ENCODE measurements around the gene GPNMB.

GPNMB gene

GRCh38 chr7:23276947-23277346 is 30.4 kb downstream of the GPNMB start:
- ChIA-PET POLR2A (interaction anchor here (0.6 kb wide), 1 partner anchor 26 kb away, joined by 3 read pairs; no protein-coding TSS in a partner anchor), CTCF (interaction anchor here (0.5 to 2.9 kb wide), 35 partner anchors 10 to 1312 kb away, joined by 3 to 13 read pairs (median 4); no protein-coding TSS in a partner anchor)

GRCh38 chr7:23277359-23277989 is 30.9 kb downstream of the GPNMB start:
- H3K4me3 ChIP-seq (ENCODE audit: low read depth, low read length): no peak overlapping the region
- H3K9me3 ChIP-seq (ENCODE audit: control insufficient read depth, insufficient read depth, low read depth, low read length): no peaks in the 10 kb centered on the region
- H3K4me1 ChIP-seq (ENCODE audit: control insufficient read depth, insufficient read depth, low read length): peaks cover 12% of the 10 kb centered on the region; the same call in 1 of the 2 replicates
- no peaks in the 10 kb centered on the region for H3K36me3 ChIP-seq (ENCODE audit: control insufficient read depth in 2 of 2, insufficient read depth in 1 of 2, low read length in 2 of 2)
- CTCF ChIA-PET: interaction anchor here (0.5 to 2.9 kb wide), 33 partner anchors 9 to 1036 kb away, joined by 3 to 13 read pairs (median 4); no protein-coding TSS in a partner anchor
- H3K27ac ChIP-seq (ENCODE audit: extremely low read depth, low read depth, low read length): no peak overlapping the region
- POLR2A ChIA-PET: interaction anchor here (0.7 kb wide), 1 partner anchor 39 kb away, joined by 9 read pairs; no protein-coding TSS in a partner anchor
- TF ChIP-seq, protein P1, sequence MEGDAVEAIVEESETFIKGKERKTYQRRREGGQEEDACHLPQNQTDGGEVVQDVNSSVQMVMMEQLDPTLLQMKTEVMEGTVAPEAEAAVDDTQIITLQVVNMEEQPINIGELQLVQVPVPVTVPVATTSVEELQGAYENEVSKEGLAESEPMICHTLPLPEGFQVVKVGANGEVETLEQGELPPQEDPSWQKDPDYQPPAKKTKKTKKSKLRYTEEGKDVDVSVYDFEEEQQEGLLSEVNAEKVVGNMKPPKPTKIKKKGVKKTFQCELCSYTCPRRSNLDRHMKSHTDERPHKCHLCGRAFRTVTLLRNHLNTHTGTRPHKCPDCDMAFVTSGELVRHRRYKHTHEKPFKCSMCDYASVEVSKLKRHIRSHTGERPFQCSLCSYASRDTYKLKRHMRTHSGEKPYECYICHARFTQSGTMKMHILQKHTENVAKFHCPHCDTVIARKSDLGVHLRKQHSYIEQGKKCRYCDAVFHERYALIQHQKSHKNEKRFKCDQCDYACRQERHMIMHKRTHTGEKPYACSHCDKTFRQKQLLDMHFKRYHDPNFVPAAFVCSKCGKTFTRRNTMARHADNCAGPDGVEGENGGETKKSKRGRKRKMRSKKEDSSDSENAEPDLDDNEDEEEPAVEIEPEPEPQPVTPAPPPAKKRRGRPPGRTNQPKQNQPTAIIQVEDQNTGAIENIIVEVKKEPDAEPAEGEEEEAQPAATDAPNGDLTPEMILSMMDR (tag by site-specific recombination; IDR thresholded peaks at IDR 0.05): peak; percentile 30; the same call in 1 of the 2 replicates
- TF ChIP-seq ZNF24 (tag by site-specific recombination; IDR thresholded peaks at IDR 0.05) (no peak), MZF1 (tag by site-specific recombination; IDR thresholded peaks at IDR 0.05; ENCODE audit: borderline replicate concordance) (no peak), ZNF654 (tag by site-specific recombination; IDR thresholded peaks at IDR 0.05; ENCODE audit: low read depth) (peak; percentile 79), SCRT1 (tag by site-specific recombination; IDR thresholded peaks at IDR 0.05; ENCODE audit: borderline replicate concordance) (peak; percentile 23; the same call in 1 of the 2 replicates), SCRT2 (tag by site-specific recombination; IDR thresholded peaks at IDR 0.05) (peak; percentile 82), ZBTB6 (tag by site-specific recombination; IDR thresholded peaks at IDR 0.05) (no peak)
- TF ChIP-seq, protein P2, sequence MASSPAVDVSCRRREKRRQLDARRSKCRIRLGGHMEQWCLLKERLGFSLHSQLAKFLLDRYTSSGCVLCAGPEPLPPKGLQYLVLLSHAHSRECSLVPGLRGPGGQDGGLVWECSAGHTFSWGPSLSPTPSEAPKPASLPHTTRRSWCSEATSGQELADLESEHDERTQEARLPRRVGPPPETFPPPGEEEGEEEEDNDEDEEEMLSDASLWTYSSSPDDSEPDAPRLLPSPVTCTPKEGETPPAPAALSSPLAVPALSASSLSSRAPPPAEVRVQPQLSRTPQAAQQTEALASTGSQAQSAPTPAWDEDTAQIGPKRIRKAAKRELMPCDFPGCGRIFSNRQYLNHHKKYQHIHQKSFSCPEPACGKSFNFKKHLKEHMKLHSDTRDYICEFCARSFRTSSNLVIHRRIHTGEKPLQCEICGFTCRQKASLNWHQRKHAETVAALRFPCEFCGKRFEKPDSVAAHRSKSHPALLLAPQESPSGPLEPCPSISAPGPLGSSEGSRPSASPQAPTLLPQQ (tag by site-specific recombination; IDR thresholded peaks at IDR 0.05): no peak

More at GRCh38 chr7:23276947-23277346, 30.4 kb downstream of the GPNMB start:
- Histone ChIP-seq H3K27ac (ENCODE audit: extremely low read depth, low read depth, low read length) (no peak overlapping the region), H3K4me1 (ENCODE audit: control insufficient read depth, insufficient read depth, low read length) (peaks cover 12% of the 10 kb centered on the region; the same call in 1 of the 2 replicates), H3K36me3 (ENCODE audit: control insufficient read depth in 2 of 2, insufficient read depth in 1 of 2, low read length in 2 of 2) (no peaks in the 10 kb centered on the region), H3K4me3 (ENCODE audit: low read depth, low read length) (no peak overlapping the region), H3K9me3 (ENCODE audit: control insufficient read depth, insufficient read depth, low read depth, low read length) (no peaks in the 10 kb centered on the region)
- TF ChIP-seq, protein P3, sequence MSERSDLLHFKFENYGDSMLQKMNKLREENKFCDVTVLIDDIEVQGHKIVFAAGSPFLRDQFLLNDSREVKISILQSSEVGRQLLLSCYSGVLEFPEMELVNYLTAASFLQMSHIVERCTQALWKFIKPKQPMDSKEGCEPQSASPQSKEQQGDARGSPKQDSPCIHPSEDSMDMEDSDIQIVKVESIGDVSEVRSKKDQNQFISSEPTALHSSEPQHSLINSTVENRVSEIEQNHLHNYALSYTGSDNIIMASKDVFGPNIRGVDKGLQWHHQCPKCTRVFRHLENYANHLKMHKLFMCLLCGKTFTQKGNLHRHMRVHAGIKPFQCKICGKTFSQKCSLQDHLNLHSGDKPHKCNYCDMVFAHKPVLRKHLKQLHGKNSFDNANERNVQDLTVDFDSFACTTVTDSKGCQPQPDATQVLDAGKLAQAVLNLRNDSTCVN (tag by site-specific recombination; optimal IDR thresholded peaks at IDR 0.05): no peak
- no peak for TF ChIP-seq ZNF175 (tag by site-specific recombination; IDR thresholded peaks at IDR 0.05)
- TF ChIP-seq ZNF580 (tag by site-specific recombination; IDR thresholded peaks at IDR 0.05): 0 out of 2 replicates have a peak, but pooled peaks have one; percentile 29

- Histone ChIP-seq H3K4me3 (ENCODE audit: low read depth, low read length) (no peak overlapping the region), H3K4me1 (ENCODE audit: control insufficient read depth, insufficient read depth, low read length) (peaks cover 4% of the 10 kb centered on the region; the same call in 1 of the 2 replicates), H3K9me3 (ENCODE audit: control insufficient read depth, insufficient read depth, low read depth, low read length) (no peaks in the 10 kb centered on the region), H3K27ac (ENCODE audit: extremely low read depth, low read depth, low read length) (no peak overlapping the region), H3K36me3 (ENCODE audit: control insufficient read depth in 2 of 2, insufficient read depth in 1 of 2, low read length in 2 of 2) (no peaks in the 10 kb centered on the region)
- CTCF ChIA-PET: interaction anchor here (0.6 to 2.3 kb wide), 6 partner anchors 10 to 502 kb away, joined by 3 to 9 read pairs (median 3); no protein-coding TSS in a partner anchor
- POLR2A ChIA-PET: no interaction called here
- TF ChIP-seq ZBTB48 (tag by site-specific recombination; IDR thresholded peaks at IDR 0.05): no peak
- no peak for TF ChIP-seq ZNF624 (tag by site-specific recombination; IDR thresholded peaks at IDR 0.05)
- TF ChIP-seq KLF16 (tag by site-specific recombination; IDR thresholded peaks at IDR 0.05): no peak
- TF ChIP-seq, protein P2 (tag by site-specific recombination; IDR thresholded peaks at IDR 0.05): no peak
- TF ChIP-seq ZBTB7A (tag by site-specific recombination; IDR thresholded peaks at IDR 0.05; ENCODE audit: low read depth): no peak
- no peak for TF ChIP-seq ZNF280C (tag by site-specific recombination; IDR thresholded peaks at IDR 0.05)
- no peak for TF ChIP-seq ZNF560 (tag by site-specific recombination; IDR thresholded peaks at IDR 0.05; ENCODE audit: borderline replicate concordance)
- no peak for TF ChIP-seq ZNF580 (tag by site-specific recombination; IDR thresholded peaks at IDR 0.05)
Observed at GRCh38 chr7:23279819-23280525, 33.4 kb downstream of the GPNMB start.

Measured in HEK293 (cell line).